CD4-positive, alpha-beta T cell treated with Interleukin-12 subunit alpha and Interleukin-12 subunit beta, for 1 hour (primary cell): ENCODE data around the gene CDIPT.

Source experiments
- DNase-seq: peaks from one replicate; pipeline ENCODE4 v3.0.0-alpha.2; 2020

CDIPT gene

DNA sequence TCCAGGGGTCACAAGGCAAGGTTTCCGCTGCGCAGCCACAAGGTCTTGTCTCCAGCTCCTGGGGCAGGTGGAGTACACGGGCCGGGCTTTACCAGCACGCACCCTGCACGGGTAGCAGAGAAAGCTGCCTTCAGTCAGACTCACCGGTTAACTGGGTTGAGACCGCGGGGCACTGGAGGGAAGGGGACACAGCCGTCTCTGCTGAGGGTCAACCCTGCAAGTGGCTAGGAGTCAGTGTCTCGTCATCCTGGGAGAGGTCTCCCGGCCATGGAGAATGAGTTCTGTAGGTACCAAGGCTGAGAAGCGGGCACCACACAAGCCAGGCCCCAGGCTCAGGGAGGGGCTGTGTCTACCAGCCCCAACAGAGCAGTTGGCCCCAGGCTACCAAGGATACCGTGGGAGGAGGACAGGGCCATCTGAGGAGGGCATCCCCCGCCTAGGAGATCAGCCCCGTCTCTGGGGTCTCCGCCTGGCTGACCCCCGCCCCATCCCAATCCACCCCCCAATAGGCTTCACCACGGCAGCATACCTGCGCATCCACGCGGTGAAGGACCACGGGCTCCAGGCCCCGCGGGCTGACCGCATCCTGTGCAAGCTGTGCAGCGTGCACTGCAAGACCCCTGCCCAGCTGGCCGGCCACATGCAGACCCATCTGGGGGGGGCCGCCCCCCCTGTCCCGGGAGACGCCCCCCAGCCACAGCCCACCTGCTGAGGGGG lies 53.8 kb downstream of the CDIPT start:
- no peak for DNase-seq
